ENCODE data around the gene BAHD1. TPM values are rescaled to one million over a fixed set of nuclear protein-coding genes. Genes with fewer than 3 reads are reported as not detected.

Gene BAHD1
- 29.8 TPM for total RNA-seq
- long read RNA-seq, full-length matches to known transcripts: 11 of 65 reads
- long read RNA-seq, partial matches to known transcripts: 29 of 65 reads
- long read RNA-seq, other reads (novel, unspliced or antisense): 25 of 65 reads

- Histone ChIP-seq H3K4me1 (peaks cover 52% of the 10 kb centered on the region), H3K4me3 (peak within 1 kb of the TSS; percentile 73), H3K36me3 (no peaks in the 10 kb centered on the region), H3K9me3 (no peaks in the 10 kb centered on the region), H3K27me3 (peaks cover 21% of the 10 kb centered on the region), H3K27ac (peak within 1 kb of the TSS; percentile 78)
- ATAC-seq (peak; percentile 90), DNase-seq (peak; percentile 99)
- intact Hi-C loops (cut with DNase I): no loop called here
- peak; percentile 6 for TF ChIP-seq CTCF (IDR thresholded peaks at IDR 0.05)
These were observed at the start of gene BAHD1 for GRCh38 chr15:40440743-40441564. BAHD1 (plus strand) TSS chr15:40440953; CDS start chr15:40458465, 17,512 bp downstream.

- Histone ChIP-seq H3K4me3 (no peak overlapping the region), H3K9me3 (no peaks in the 10 kb centered on the region), H3K27me3 (no peaks in the 10 kb centered on the region), H3K36me3 (peaks cover 24% of the 10 kb centered on the region), H3K4me1 (peaks cover 17% of the 10 kb centered on the region), H3K27ac (no peak overlapping the region)
- intact Hi-C loops (cut with DNase I): no loop called here
- no peak for ATAC-seq
- no peak for TF ChIP-seq CTCF (IDR thresholded peaks at IDR 0.05)
- DNase-seq: no peak
These were observed 47.5 kb upstream of the BAHD1 start for GRCh38 chr15:40392986-40393948.

GRCh38 chr15:40397688-40398412 is 42.9 kb upstream of the BAHD1 start:
- TF ChIP-seq CTCF (IDR thresholded peaks at IDR 0.05): no peak
- no peak for ATAC-seq
- DNase-seq: no peak
- H3K27me3 ChIP-seq: no peaks in the 10 kb centered on the region
- H3K27ac ChIP-seq: peak overlapping the region; percentile 3
- peaks cover 9% of the 10 kb centered on the region for H3K4me1 ChIP-seq
- intact Hi-C loops (cut with DNase I): no loop called here
- peaks cover 13% of the 10 kb centered on the region for H3K36me3 ChIP-seq
- H3K9me3 ChIP-seq: no peaks in the 10 kb centered on the region
- H3K4me3 ChIP-seq: no peak overlapping the region

- no peak overlapping the region for H3K4me3 ChIP-seq
- H3K27me3 ChIP-seq: no peaks in the 10 kb centered on the region
- peak; percentile 92 for ATAC-seq
- no peak for DNase-seq
- intact Hi-C loops (cut with DNase I): no loop called here
- peaks cover 8% of the 10 kb centered on the region for H3K36me3 ChIP-seq
- TF ChIP-seq CTCF (IDR thresholded peaks at IDR 0.05): no peak
- peak overlapping the region; percentile 3 for H3K27ac ChIP-seq
- H3K4me1 ChIP-seq: peaks cover 9% of the 10 kb centered on the region
- no peaks in the 10 kb centered on the region for H3K9me3 ChIP-seq
These were observed 42.3 kb upstream of the BAHD1 start for GRCh38 chr15:40398413-40398873.

- H3K27me3 ChIP-seq: no peaks in the 10 kb centered on the region
- no peak for TF ChIP-seq CTCF (IDR thresholded peaks at IDR 0.05)
- intact Hi-C loops (cut with DNase I): no loop called here
- ATAC-seq: no peak
- H3K36me3 ChIP-seq: no peaks in the 10 kb centered on the region
- H3K27ac ChIP-seq: no peak overlapping the region
- no peak overlapping the region for H3K4me3 ChIP-seq
- H3K9me3 ChIP-seq: no peaks in the 10 kb centered on the region
- no peak for DNase-seq
- peaks cover 9% of the 10 kb centered on the region for H3K4me1 ChIP-seq
These were observed 41.4 kb upstream of the BAHD1 start for GRCh38 chr15:40399370-40399769.
